NCI-H446 treated with DMSO at 0.1 percent for 48 hours (cell line): ENCODE measurements around the gene SNX32.

Experiments used
- DNase-seq: peaks from one replicate; lab custom pipeline; 2025; lab: John Stamatoyannopoulos, UW

SNX32 gene

GRCh38 chr11:65797711-65798110 lies 36.1 kb upstream of the SNX32 start:
- DNase-seq, result no peak

DNA sequence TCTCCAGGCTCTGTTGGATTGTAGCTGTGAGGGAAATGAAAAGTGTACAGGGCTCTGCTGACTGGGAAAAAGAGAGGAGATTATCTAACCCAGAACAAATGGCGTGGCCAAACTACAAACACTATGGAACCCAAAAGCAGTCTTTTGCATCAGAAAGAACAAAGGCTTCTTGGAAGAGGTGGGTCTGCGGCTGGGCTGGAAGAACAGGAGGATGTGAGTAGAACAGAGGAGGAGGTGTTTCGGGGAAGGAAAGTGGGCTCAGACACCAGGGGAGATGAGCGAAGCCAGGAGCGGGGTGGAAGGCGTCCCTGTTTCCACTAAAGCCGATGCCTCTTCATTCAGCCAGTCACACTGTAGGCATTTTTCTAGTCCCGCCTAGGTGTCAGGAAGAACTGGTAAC lies 34.9 kb upstream of the SNX32 start:
- no peak for DNase-seq

- DNase-seq, result no peak
These were observed 32.4 kb upstream of the SNX32 start for GRCh38 chr11:65801153-65801987.

DNA sequence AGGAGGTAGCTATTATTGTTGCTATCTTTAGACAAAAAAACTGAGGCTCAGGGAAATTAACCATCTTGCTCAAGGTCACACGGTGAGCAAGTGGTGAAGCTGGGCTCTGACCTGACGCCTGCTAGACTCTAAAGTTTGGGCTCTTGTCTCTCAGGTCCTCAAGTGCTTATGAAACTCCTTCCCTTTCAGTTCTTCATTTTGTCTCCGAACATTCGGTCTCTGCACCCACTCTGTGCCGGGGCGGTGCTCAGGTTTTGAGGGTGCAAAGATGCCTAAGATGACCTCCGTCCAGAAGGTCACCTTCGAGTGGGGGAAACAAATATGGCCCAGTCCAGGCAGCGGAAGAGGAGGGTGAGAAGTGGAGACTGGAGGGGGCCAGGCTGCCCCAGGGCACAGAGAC lies 30.9 kb upstream of the SNX32 start:
- no peak for DNase-seq

DNA sequence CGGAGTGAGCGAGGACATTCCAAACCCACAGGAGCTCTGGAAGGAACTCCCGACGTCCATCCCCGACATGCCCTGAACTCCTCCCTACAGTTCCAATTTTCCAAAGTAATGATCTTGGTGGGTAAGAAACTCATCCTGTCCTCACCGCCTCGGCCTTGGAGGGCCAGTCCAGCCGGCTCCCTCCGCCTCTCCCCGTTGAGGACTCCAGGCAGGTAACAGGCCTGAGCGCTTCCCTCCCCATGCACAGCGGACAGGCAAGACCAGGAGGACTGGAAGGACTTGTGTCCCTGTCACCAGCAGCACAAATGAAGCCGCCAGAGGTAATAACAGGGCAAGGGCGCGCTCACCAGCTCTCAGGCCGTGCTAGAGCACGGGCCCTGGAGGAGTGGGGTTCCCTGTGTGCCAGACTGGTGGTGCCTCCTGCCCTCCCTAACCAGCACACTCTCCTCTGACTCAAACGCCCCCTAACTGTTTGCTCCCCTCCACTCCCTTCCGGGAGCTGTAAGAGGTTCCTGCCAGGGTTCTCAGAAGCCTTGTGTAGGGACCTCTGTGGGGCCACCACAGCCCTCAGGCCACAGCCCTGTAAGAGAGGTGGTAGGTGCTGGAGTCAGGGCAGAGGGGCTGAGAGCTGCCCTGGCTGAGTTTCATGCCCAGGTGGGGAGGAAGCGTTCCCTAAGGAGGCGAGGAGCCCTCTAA lies 29.8 kb upstream of the SNX32 start:
- DNase-seq, result no peak

- no peak for DNase-seq
These were observed 26.8 kb upstream of the SNX32 start for GRCh38 chr11:65806979-65807378.

DNA sequence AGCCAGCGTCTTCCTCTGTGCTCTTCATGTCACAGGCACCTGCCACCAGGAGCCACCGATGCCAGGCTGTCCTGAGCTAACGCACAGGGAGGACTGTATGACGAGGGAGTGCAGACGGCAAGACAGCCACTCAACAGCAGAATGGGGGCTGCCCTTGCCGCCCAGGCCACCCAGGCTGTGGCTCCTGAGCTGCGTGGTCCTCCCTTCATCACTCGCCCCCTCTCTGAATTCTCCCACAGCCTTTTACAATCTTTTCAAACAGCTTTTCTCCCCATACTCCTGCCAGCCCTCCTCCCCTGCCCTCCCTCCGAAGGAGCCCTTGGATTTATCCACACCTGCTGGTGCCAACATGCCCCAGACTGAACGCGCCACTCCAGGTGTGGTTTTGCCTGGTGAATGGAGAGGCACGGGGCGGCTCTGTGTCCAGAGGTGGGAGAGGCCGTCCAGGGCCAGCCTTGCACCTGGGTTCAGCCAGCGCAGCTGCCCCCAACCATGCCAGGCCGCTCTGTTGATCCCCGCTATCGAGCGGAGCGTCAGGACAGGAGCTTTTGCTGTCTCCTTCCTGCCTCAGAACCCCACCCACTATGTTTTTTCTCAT lies 24.9 kb upstream of the SNX32 start:
- DNase-seq, result no peak

- no peak for DNase-seq
These were observed 24.3 kb upstream of the SNX32 start for GRCh38 chr11:65809496-65809895.

GRCh38 chr11:65810046-65810868 lies 23.5 kb upstream of the SNX32 start:
- no peak for DNase-seq

DNA sequence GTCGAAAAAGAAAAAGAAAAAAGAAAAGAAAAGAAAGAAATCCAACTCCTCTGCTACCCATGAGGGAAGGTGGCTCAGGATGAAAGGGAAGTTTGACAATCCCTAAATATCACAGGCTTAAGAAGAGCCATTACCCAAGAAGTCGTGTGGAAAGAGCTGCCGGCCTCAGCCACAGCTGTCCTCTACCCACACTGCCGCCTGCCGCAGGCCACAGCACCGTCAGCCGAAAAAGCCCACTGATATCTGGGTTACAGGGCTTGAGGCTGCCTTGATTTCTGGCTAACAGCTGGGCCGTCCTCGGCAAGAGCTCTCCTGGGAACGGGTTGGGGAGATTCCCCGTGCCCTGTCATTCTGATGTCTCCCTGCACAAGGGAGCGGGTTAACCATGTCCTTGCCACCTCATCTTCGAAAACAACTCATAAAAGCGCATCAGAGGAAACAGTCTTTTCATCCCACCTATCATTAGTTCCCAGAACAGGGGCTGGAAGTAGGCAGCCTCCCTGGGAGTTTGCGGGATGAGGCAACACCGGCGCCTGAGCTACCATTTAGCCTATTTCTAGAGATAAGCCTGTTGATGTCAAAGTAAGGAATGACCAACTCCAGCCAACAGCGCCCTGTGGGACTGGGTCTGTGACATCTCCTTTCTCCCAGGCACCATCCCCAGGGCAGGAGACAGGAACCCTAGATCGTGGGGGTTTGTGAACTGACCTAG lies 21.8 kb upstream of the SNX32 start:
- no peak for DNase-seq

DNA sequence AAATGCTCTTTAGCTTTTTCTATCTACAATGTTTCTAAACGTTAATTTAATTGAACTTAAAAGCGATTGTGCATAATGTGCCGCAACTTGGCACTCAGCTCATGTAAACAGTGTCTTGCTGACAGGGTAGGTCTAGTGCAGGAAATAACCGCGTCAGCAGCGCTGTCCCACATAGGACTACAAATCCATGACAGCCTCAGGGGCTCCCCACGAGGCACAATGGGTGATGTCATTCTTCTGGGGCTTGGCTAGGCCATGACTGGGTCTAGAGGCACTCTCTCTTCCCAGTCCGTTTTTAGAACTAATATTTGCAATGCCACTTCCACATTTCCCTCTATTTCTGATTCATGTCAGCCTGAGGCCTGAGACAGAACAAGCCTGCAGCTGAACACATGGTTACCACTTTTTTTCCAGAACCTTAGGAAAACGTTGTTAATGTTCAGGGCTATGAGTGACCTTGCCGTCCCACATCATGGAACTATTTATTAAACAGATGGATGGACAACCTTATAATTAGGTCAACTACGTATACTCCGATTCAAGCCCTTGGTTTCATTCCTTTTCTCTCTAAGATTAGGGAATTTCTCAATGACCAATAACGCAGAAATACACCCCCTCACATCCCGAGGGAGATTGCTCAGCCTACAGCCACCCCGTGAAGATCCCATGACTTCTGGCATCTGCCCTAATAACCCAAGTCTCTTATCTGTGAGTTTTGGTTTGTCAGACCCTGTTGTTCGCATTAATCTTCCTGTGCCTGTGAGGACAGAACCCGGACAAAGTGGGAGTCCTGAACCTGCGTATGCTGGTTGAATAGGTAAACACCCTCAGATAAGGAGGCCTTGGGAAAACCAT lies 19.4 kb upstream of the SNX32 start:
- DNase-seq, result no peak

GRCh38 chr11:65814986-65815565 lies 18.7 kb upstream of the SNX32 start:
- DNase-seq, result no peak

GRCh38 chr11:65816696-65817095 lies 17.1 kb upstream of the SNX32 start:
- no peak for DNase-seq

DNA sequence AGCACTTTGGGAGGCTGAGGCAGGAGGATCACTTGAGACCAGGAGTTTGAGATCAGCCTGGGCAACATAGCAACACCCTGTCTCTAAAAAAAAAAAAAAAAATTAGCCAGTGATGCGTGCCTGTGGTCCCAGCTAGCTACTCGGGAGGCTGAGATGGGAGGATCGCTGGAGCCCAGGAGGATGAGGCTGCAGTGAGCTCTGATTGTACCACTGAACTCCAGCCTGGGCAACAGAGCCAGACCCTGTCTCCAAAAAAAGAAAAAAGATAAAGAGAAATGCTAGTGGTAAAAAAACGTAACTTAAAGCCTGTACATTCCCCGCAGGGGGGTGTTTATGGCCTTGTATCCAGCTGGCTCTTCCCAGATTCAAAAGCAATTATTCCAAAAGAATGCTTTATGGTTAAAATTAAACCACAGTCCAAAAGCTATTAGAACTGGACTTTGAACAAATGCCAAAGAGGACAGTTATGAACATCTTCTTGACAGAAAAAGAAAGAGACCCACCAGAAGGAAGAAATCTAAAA lies 16.4 kb upstream of the SNX32 start:
- DNase-seq, result no peak

- peak; percentile 73 for DNase-seq
These were observed 15.7 kb upstream of the SNX32 start for GRCh38 chr11:65817835-65818680.

GRCh38 chr11:65821107-65821506 lies 12.7 kb upstream of the SNX32 start:
- DNase-seq, result no peak

DNA sequence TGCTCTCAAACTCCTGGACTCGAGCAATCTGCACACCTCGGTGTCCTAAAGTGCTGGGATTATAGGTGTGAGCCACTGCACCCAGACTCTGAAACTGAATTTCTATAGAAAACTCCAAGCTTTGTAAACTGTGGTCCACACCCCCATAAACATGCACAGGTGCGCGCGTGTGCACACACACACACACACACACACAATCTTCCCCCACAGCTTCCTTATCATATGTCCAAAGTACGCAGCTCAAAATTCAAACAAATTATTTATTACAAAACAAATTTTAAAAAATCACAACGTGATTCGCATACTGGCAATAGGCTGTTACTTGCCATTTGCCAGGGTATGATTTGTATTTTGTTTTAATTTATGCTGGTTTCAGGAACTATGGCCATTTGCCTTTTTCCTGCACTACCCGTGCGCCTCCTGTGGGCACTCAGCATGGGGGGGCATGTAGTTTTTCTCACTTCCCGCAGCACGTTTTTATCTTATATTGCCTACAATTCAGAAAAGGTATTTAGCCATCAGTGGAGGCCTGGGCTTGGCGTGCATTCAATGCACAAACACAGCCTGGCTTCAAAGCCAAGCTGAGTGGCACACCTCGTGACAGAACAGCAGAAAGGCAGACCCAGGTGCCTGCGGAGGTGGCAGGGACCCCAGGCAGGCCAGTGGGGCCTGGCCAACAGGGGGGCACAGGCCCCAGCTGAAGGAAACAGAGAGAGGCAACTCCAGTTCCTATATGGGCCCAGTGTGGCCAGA lies 10.8 kb upstream of the SNX32 start:
- DNase-seq, result no peak

GRCh38 chr11:65826984-65827735 lies 6.6 kb upstream of the SNX32 start:
- no peak for DNase-seq
